SK-N-SH (cell line): Measurements from ENCODE around the gene KCND3. TPM values are rescaled to one million over a fixed set of nuclear protein-coding genes. Genes with fewer than 3 reads are reported as not detected.

Experiments used
- CTCF ChIA-PET: fragments of 300-600, 350-600 bp; formaldehyde crosslinking; extraction: SDS; loops from one replicate; lab custom pipeline; 2021; lab: Yijun Ruan, JAX
- POLR2A ChIA-PET: fragments of 350-600 bp; sonication (Branson Sonifier 250); formaldehyde crosslinking; extraction: SDS; loops from one replicate; lab custom pipeline; 2020; ENCODE audit warnings: antibody characterized with exemption, inconsistent platforms; lab: Yijun Ruan, JAX
- DNase-seq: peaks from one replicate; pipeline ENCODE4 v3.0.0; 2012
- H2AFZ ChIP-seq: fragments of 200-600 bp; sonication (generic); 2 replicates; pipeline ENCODE4 v1.8.1; 2016; ENCODE audit warnings: antibody characterized with exemption, mild to moderate bottlenecking, low read depth
- H3F3A ChIP-seq: fragments of 200-600 bp; sonication (generic); replicated peaks from 2 replicates; pipeline ENCODE3; 2016; ENCODE audit warnings: antibody characterized with exemption, mild to moderate bottlenecking; ENCODE audit not compliant: insufficient read depth
- H3K27ac ChIP-seq, 2 experiments: fragments of 200-500 bp in 1 of 2; fragments of 200-600 bp in 1 of 2; sonication (Bioruptor generic) in 1 of 2; sonication (generic), shearing (Covaris generic) in 1 of 2; 2 replicates each; pipeline versions ENCODE4 v1.5.1 to v1.6.1; 2014 to 2016; ENCODE audit warnings: low read depth in 2 of 2, inconsistent platforms in 1 of 2, low read length in 1 of 2, mild to moderate bottlenecking in 1 of 2, mixed read lengths in 1 of 2
- H3K27me3 ChIP-seq: fragments of 200-600 bp; sonication (generic), shearing (Covaris generic); 2 replicates; pipeline ENCODE4 v1.6.1; 2016; ENCODE audit warnings: mixed run types; ENCODE audit not compliant: insufficient read depth
- H3K36me3 ChIP-seq, 2 experiments: fragments of 200-500 bp in 1 of 2; fragments of 200-600 bp in 1 of 2; sonication (Bioruptor generic) in 1 of 2; sonication (generic) in 1 of 2; replicated peaks in 1 of 2; 2 replicates each; pipeline versions ENCODE3 to v1.5.1; 2014 to 2016; ENCODE audit warnings: low read length in 1 of 2, mild to moderate bottlenecking in 1 of 2; ENCODE audit not compliant: insufficient read depth in 2 of 2, control insufficient read depth in 1 of 2
- H3K4me1 ChIP-seq, 2 experiments: fragments of 200-500 bp in 1 of 2; fragments of 200-600 bp in 1 of 2; sonication (Bioruptor generic) in 1 of 2; sonication (generic), shearing (Covaris generic) in 1 of 2; 2 replicates each; pipeline versions ENCODE4 v1.5.1 to v1.6.1; 2014 to 2016; ENCODE audit warnings: low read depth in 1 of 2, low read length in 1 of 2, mixed run types in 1 of 2; ENCODE audit not compliant: insufficient read depth in 2 of 2, control insufficient read depth in 1 of 2
- H3K4me2 ChIP-seq: fragments of 200-600 bp; sonication (generic), shearing (Covaris generic); 2 replicates; pipeline ENCODE4 v1.6.1; 2017; ENCODE audit warnings: mixed run types
- H3K4me3 ChIP-seq, 2 experiments: fragments of 200-500 bp in 1 of 2; fragments of 200-600 bp in 1 of 2; sonication (Bioruptor generic) in 1 of 2; sonication (generic), shearing (Covaris generic) in 1 of 2; 2 replicates each; pipeline versions ENCODE4 v1.5.1 to v1.8.1; 2014 to 2016; ENCODE audit warnings: low read depth in 2 of 2, inconsistent platforms in 1 of 2, low read length in 1 of 2, mild to moderate bottlenecking in 1 of 2, mixed read lengths in 1 of 2, moderate library complexity in 1 of 2
- H3K79me2 ChIP-seq: fragments of 200-600 bp; sonication (generic); 2 replicates; pipeline ENCODE4 v1.8.1; 2017; ENCODE audit warnings: mild to moderate bottlenecking; ENCODE audit not compliant: insufficient read depth
- H3K9ac ChIP-seq: fragments of 200-600 bp; sonication (generic); 2 replicates; pipeline ENCODE4 v1.6.1; 2017; ENCODE audit warnings: mixed run types
- H3K9me2 ChIP-seq: fragments of 200-600 bp; sonication (generic); 2 replicates; pipeline ENCODE4 v1.6.1; 2017; ENCODE audit warnings: mixed run types
- H3K9me3 ChIP-seq: fragments of 200-600 bp; sonication (generic); 2 replicates; pipeline ENCODE4 v1.6.1; 2017; ENCODE audit warnings: mixed run types, mild to moderate bottlenecking, moderate library complexity
- H4K20me1 ChIP-seq: fragments of 200-600 bp; sonication (generic); 2 replicates; pipeline ENCODE4 v1.6.1; 2017; ENCODE audit warnings: mild to moderate bottlenecking, mixed run types; ENCODE audit not compliant: insufficient read depth
- ELF1 ChIP-seq: IDR thresholded peaks from 2 replicates; pipeline ENCODE4 v1.4.0; 2012
- EP300 ChIP-seq, 2 experiments: IDR thresholded peaks; 2 replicates each; pipeline versions ENCODE4 v1.4.0 to v1.6.1; 2012; ENCODE audit warnings: borderline replicate concordance in 1 of 2, low read depth in 1 of 2, low read length in 1 of 2
- FOSL2 ChIP-seq: IDR thresholded peaks from 2 replicates; pipeline ENCODE4 v1.4.0; 2012; ENCODE audit warnings: low read depth, mild to moderate bottlenecking, moderate library complexity, borderline replicate concordance
- FOXJ3 ChIP-seq: sonication (generic); formaldehyde crosslinking; IDR thresholded peaks from 2 replicates; pipeline ENCODE4 v1.5.1; 2020; ENCODE audit warnings: mild to moderate bottlenecking, missing genetic modification reagents
- GABPA ChIP-seq: IDR thresholded peaks from 2 replicates; pipeline ENCODE4 v1.4.0; 2012; ENCODE audit warnings: low read depth, mild to moderate bottlenecking
- IRF3 ChIP-seq: fragments of 150-350 bp; IDR thresholded peaks from 2 replicates; pipeline ENCODE4 v1.6.1; 2016; ENCODE audit warnings: mild to moderate bottlenecking, low read depth, low read length
- JUND ChIP-seq: IDR thresholded peaks from 2 replicates; pipeline ENCODE4 v1.4.0; 2012
- NFIC ChIP-seq: IDR thresholded peaks from 2 replicates; pipeline ENCODE4 v1.4.0; 2012; ENCODE audit warnings: borderline replicate concordance
- NRF1 ChIP-seq: IDR thresholded peaks from 2 replicates; pipeline ENCODE4 v1.6.1; 2012; ENCODE audit warnings: low read depth, mild to moderate bottlenecking, low read length
- RAD21 ChIP-seq: IDR thresholded peaks from 2 replicates; pipeline ENCODE4 v1.6.1; 2012; ENCODE audit warnings: mild to moderate bottlenecking, low read length
- RCOR1 ChIP-seq: fragments of 150-350 bp; IDR thresholded peaks from 2 replicates; pipeline ENCODE4 v1.6.1; 2017; ENCODE audit warnings: antibody characterized with exemption, low read length
- RFX5 ChIP-seq: IDR thresholded peaks from 2 replicates; pipeline ENCODE4 v1.6.1; 2012; ENCODE audit warnings: mild to moderate bottlenecking, improper control_type of control experiment, low read length
- RXRA ChIP-seq: IDR thresholded peaks from 2 replicates; pipeline ENCODE4 v1.4.0; 2012; ENCODE audit warnings: low read depth, mild to moderate bottlenecking, borderline replicate concordance
- SIN3A ChIP-seq: IDR thresholded peaks from 2 replicates; pipeline ENCODE4 v1.6.1; 2012; ENCODE audit warnings: low read depth, mild to moderate bottlenecking, low read length, moderate library complexity, borderline replicate concordance
- TAF1 ChIP-seq: IDR thresholded peaks from 2 replicates; pipeline ENCODE4 v1.6.1; 2012; ENCODE audit warnings: low read depth, mild to moderate bottlenecking, low read length, moderate library complexity, borderline replicate concordance
- TCF12 ChIP-seq: IDR thresholded peaks from 2 replicates; pipeline ENCODE4 v1.4.0; 2012
- USF1 ChIP-seq: IDR thresholded peaks from 2 replicates; pipeline ENCODE4 v1.4.0; 2012; ENCODE audit warnings: low read depth, borderline replicate concordance
- YY1 ChIP-seq: IDR thresholded peaks from 2 replicates; pipeline ENCODE4 v1.4.0; 2012; ENCODE audit warnings: low read depth, mild to moderate bottlenecking
- WGBS: methylation state at CpG from one replicate; pipeline ENCODE4 v1.1.6; 2017; ENCODE audit warnings: low lambda C conversion rate; 5-methylcytosine and 5-hydroxymethylcytosine counted together
- polyA plus RNA-seq, 3 experiments: library from polyadenylated mRNA; depleted of rRNA; stranded (reverse); fragments of >200 nt; gene quantifications; 2 replicates each; pipeline ENCODE4 v1.2.3, GENCODE V29; 2012
- TF ChIP-seq, protein P1 (sequence below): IDR thresholded peaks from 2 replicates; pipeline ENCODE4 v1.4.0; 2012; ENCODE audit warnings: low read depth
- TF ChIP-seq, protein P2 (sequence below): fragments of 200-600 bp; sonication (generic); IDR thresholded peaks from 2 replicates; pipeline ENCODE4 v1.6.1; 2017; ENCODE audit warnings: antibody characterized with exemption, mild to moderate bottlenecking, moderate library complexity

KCND3 gene
- polyA plus RNA-seq, 1 of the 3 experiments (the other 2 are of a cell fraction) = not detected

DNA sequence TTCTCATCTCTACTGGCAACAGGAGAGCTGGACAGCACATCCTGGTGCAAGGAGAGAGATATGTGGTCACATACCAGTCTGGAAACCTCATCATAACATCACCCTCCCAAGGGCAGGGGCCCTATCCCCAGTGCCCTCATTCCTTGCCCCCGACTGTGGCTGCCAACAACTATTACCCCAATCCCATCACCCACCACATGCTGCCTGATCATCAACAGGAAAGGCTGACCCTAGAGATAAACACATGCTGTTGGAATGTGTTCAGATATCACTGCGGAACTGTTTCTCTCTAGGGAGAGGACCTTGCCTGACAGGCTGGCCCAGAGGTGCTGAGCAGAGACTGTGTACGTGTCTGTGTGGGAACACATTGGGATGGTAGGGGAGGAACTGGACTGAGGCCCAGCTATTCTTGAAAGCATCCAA is 245.8 kb downstream of the KCND3 start:
- Histone ChIP-seq H3K4me1 (peaks cover 0 to 8% of the 10 kb centered on the region in 2 experiments; a peak in 1 of 4 replicates), H3K9me2 (no peaks in the 10 kb centered on the region), H3K27me3 (no peaks in the 10 kb centered on the region), H3K36me3 (no peaks in the 10 kb centered on the region), H3F3A (peaks cover 6% of the 10 kb centered on the region), H3K9ac (no peak overlapping the region), H3K4me2 (no peak overlapping the region), H3K4me3 (no peak overlapping the region), H3K27ac (no peak overlapping the region), H3K79me2 (no peaks in the 10 kb centered on the region), H3K9me3 (no peaks in the 10 kb centered on the region), H4K20me1 (no peaks in the 10 kb centered on the region), H2AFZ (no peak overlapping the region)
- TF ChIP-seq FOXJ3 (no peak), ELF1 (no peak), IRF3 (no peak), RAD21 (no peak), JUND (no peak), YY1 (no peak), FOSL2 (no peak), RXRA (no peak), TCF12 (no peak), RFX5 (no peak), RCOR1 (no peak), USF1 (no peak)
- TF ChIP-seq, protein P1, sequence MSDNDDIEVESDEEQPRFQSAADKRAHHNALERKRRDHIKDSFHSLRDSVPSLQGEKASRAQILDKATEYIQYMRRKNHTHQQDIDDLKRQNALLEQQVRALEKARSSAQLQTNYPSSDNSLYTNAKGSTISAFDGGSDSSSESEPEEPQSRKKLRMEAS = no peak
- CTCF ChIA-PET = interaction anchor here (0.7 to 1.6 kb wide), 3 partner anchors 11 to 262 kb away, joined by 3 to 6 read pairs (median 5); no protein-coding TSS in a partner anchor
- no peak for DNase-seq
- POLR2A ChIA-PET = interaction anchor here (1.6 kb wide), 1 partner anchor 11 kb away, joined by 4 read pairs; no protein-coding TSS in a partner anchor
- 88% methylated on average over 3 of the region's 3 CpGs for WGBS

DNA sequence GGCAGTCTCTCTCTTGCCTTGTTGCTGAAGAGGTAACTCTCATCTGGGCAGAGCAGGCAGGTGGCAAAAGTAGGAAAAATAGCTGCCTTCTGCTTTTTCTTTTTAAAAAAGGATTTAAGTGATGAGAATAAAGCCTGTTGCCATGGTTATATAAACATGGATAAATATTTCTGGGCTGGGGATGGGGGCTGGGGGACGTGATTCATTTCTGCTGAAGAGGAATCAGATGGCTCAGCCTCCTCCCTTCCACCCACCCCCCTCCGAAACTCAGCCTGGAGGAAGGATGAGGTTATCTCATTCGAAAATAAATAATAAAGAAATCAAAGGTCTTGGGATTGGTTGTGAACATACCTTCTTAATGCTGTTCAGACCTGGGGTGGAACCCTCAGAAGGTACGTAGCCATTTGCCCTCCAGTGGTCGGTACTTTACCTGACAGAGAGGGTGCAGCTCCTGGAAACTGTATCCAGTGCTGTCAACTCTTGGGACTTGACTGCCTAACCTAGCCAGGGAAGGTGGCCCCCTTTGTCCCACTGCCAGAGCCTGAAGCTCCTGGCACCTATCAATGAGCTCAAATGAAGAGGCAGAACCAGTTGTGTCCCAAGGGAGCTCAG is 246.4 kb downstream of the KCND3 start:
- Histone ChIP-seq H3K4me1 (peaks cover under 1 to 5% of the 10 kb centered on the region in 2 experiments; a peak in 1 of 4 replicates), H3K4me2 (no peak overlapping the region), H3K9me2 (no peaks in the 10 kb centered on the region), H3K36me3 (no peaks in the 10 kb centered on the region), H3K27me3 (no peaks in the 10 kb centered on the region), H3K27ac (no peak overlapping the region), H2AFZ (no peak overlapping the region), H3F3A (peaks cover 6% of the 10 kb centered on the region), H3K4me3 (no peak overlapping the region), H3K9me3 (no peaks in the 10 kb centered on the region), H3K9ac (no peak overlapping the region), H3K79me2 (no peaks in the 10 kb centered on the region), H4K20me1 (no peaks in the 10 kb centered on the region)
- DNase-seq = no peak
- TF ChIP-seq NRF1 (no peak), NFIC (no peak), SIN3A (no peak), RXRA (no peak), IRF3 (no peak), YY1 (no peak), GABPA (no peak), FOXJ3 (no peak), TAF1 (no peak), EP300 (IDR thresholded peaks at IDR 0.05; ENCODE audit: borderline replicate concordance in 1 of 2, low read depth in 1 of 2, low read length in 1 of 2) (no peak), FOSL2 (no peak), TCF12 (no peak), RFX5 (no peak), RAD21 (no peak)
- TF ChIP-seq, protein P2, sequence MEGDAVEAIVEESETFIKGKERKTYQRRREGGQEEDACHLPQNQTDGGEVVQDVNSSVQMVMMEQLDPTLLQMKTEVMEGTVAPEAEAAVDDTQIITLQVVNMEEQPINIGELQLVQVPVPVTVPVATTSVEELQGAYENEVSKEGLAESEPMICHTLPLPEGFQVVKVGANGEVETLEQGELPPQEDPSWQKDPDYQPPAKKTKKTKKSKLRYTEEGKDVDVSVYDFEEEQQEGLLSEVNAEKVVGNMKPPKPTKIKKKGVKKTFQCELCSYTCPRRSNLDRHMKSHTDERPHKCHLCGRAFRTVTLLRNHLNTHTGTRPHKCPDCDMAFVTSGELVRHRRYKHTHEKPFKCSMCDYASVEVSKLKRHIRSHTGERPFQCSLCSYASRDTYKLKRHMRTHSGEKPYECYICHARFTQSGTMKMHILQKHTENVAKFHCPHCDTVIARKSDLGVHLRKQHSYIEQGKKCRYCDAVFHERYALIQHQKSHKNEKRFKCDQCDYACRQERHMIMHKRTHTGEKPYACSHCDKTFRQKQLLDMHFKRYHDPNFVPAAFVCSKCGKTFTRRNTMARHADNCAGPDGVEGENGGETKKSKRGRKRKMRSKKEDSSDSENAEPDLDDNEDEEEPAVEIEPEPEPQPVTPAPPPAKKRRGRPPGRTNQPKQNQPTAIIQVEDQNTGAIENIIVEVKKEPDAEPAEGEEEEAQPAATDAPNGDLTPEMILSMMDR = no peak
- TF ChIP-seq, protein P1 = no peak
- WGBS = 63% methylated on average over 5 of the region's 5 CpGs
- CTCF ChIA-PET = interaction anchor here (1.0 to 1.6 kb wide), 2 partner anchors 12 to 28 kb away, joined by 5 to 6 read pairs; no protein-coding TSS in a partner anchor
- POLR2A ChIA-PET = interaction anchor here (1.6 kb wide), 1 partner anchor 12 kb away, joined by 4 read pairs; no protein-coding TSS in a partner anchor
